Measurements from ENCODE around the gene PUM2.
"Not testable (repeated sequence)": the region's sequence is repeated elsewhere in the genome, so short reads cannot be mapped to it uniquely, and the experiment has no call there.

PUM2 gene

GRCh38 chr2:20378891-20379519 lies 28.4 kb upstream of the PUM2 start:
- H3K4me3 ChIP-seq (ENCODE audit: low read depth, low read length), result no peak overlapping the region
- TF ChIP-seq CTCF (IDR thresholded peaks at IDR 0.05; ENCODE audit: borderline replicate concordance, insufficient read depth, low read depth, low read length), result peak; percentile 55; the same call in 1 of the 2 replicates

GRCh38 chr2:20378341-20378740 lies 27.7 kb upstream of the PUM2 start:
- H3K4me3 ChIP-seq (ENCODE audit: low read depth, low read length), result no peak overlapping the region
- TF ChIP-seq CTCF (IDR thresholded peaks at IDR 0.05; ENCODE audit: borderline replicate concordance, insufficient read depth, low read depth, low read length), result no peak

GRCh38 chr2:20377741-20378140 lies 27.1 kb upstream of the PUM2 start:
- no peak for TF ChIP-seq CTCF (IDR thresholded peaks at IDR 0.05; ENCODE audit: borderline replicate concordance, insufficient read depth, low read depth, low read length)
- no peak overlapping the region for H3K4me3 ChIP-seq (ENCODE audit: low read depth, low read length)

- H3K4me3 ChIP-seq (ENCODE audit: low read depth, low read length), result not testable (repeated sequence)
These were observed 24.3 kb upstream of the PUM2 start for GRCh38 chr2:20374982-20375381.

GRCh38 chr2:20372896-20373640 lies 22.4 kb upstream of the PUM2 start:
- TF ChIP-seq CTCF (IDR thresholded peaks at IDR 0.05; ENCODE audit: borderline replicate concordance, insufficient read depth, low read depth, low read length), result no peak
- H3K4me3 ChIP-seq (ENCODE audit: low read depth, low read length), result no peak overlapping the region

- no peak for TF ChIP-seq CTCF (IDR thresholded peaks at IDR 0.05; ENCODE audit: borderline replicate concordance, insufficient read depth, low read depth, low read length)
- no peak overlapping the region for H3K4me3 ChIP-seq (ENCODE audit: low read depth, low read length)
These were observed 20.8 kb upstream of the PUM2 start for GRCh38 chr2:20371323-20372025.

GRCh38 chr2:20370191-20370590 lies 19.5 kb upstream of the PUM2 start:
- TF ChIP-seq CTCF (IDR thresholded peaks at IDR 0.05; ENCODE audit: borderline replicate concordance, insufficient read depth, low read depth, low read length), result no peak
- no peak overlapping the region for H3K4me3 ChIP-seq (ENCODE audit: low read depth, low read length)

Data from GM12875 (cell line).